Neuron (in vitro differentiated cells): ENCODE data around the gene EGLN1.
A peak's percentile ranks its signal among the peaks of the same experiment; 100 is the strongest.
"Not testable (repeated sequence)": the region's sequence is repeated elsewhere in the genome, so short reads cannot be mapped to it uniquely, and the experiment has no call there.

Experiments
- H2AFZ ChIP-seq: one replicate; pipeline ENCODE4 v1.6.1; 2013; ENCODE audit warnings: low read depth, mild to moderate bottlenecking, inconsistent platforms, low read length, moderate library complexity
- H3K27me3 ChIP-seq: one replicate; pipeline ENCODE4 v1.6.1; 2013; ENCODE audit warnings: low read length; ENCODE audit not compliant: insufficient read depth
- H3K36me3 ChIP-seq: one replicate; pipeline ENCODE4 v1.6.1; 2013; ENCODE audit warnings: low read length; ENCODE audit not compliant: insufficient read depth
- H3K4me1 ChIP-seq: one replicate; pipeline ENCODE4 v1.6.1; 2013; ENCODE audit warnings: low read length; ENCODE audit not compliant: insufficient read depth
- H3K4me3 ChIP-seq: 2 replicates; pipeline ENCODE4 v1.5.1; 2013; ENCODE audit warnings: mild to moderate bottlenecking, low read length, moderate library complexity
- H3K9me3 ChIP-seq: one replicate; pipeline ENCODE4 v1.6.1; 2013; ENCODE audit warnings: low read length

EGLN1 gene

DNA sequence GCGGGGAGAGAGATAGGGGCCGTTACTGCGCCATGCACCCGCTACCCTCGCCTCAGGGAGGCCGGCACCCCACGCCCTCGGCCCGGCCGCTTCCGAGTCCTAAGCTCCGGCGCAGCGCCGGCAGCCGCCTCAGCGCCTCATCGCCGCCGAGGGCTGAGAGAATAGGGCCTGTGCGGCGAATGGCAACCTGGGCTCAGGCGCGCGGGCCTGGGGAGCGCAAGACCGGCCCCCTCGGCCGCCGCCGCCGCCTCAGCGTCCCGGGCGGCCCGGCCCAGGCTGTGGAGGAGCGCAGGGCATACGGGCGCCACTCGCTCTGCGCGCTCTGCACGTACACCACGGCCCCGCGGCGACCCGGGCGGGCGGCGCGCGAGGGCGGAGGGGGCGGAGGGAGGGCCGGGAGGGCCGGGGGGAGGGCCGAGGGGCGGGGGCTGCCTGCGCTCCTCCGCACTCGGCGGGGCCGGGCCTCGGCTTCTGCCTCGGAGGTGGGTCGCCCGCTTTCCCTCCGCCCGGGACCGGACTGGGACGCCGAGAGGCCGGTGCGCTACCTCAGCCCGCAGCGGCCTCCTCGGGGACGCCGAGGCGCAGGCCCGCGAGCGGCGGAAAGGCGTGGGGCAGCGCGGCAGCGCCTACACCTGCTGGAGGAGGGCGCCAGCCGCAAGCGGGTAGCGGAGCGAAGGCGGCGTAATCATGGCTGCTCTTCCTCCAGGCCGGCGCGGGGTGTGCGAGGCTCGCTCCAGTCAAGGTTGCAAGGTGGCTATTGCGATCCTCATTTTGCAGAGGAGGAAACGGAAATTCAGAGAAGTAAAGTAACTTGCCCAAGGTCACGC lies at the start of gene EGLN1:
TSS of gene EGLN1 (minus strand) at position 317 of the 827 bp plus-strand sequence. CDS start 399 bp downstream, outside the sequence.
- H3K27me3 ChIP-seq, result no peaks in the 10 kb centered on the region
- H3K4me3 ChIP-seq, result peak within 1 kb of the TSS; percentile 60
- peak within 1 kb of the TSS; percentile 55 for H2AFZ ChIP-seq
- no peaks in the 10 kb centered on the region for H3K36me3 ChIP-seq
- H3K9me3 ChIP-seq, result no peaks in the 10 kb centered on the region
- peaks cover 27% of the 10 kb centered on the region for H3K4me1 ChIP-seq

- not testable (repeated sequence) for H3K4me3 ChIP-seq, H3K4me1 ChIP-seq, H3K27me3 ChIP-seq, H3K36me3 ChIP-seq, H3K9me3 ChIP-seq, H2AFZ ChIP-seq
Measured at GRCh38 chr1:231471500-231471899, 49.4 kb upstream of the EGLN1 start.

- H3K4me1 ChIP-seq, H3K4me3 ChIP-seq, H2AFZ ChIP-seq, H3K27me3 ChIP-seq, H3K9me3 ChIP-seq, H3K36me3 ChIP-seq: not testable (repeated sequence)
Measured at GRCh38 chr1:231471027-231471426, 48.9 kb upstream of the EGLN1 start.

DNA sequence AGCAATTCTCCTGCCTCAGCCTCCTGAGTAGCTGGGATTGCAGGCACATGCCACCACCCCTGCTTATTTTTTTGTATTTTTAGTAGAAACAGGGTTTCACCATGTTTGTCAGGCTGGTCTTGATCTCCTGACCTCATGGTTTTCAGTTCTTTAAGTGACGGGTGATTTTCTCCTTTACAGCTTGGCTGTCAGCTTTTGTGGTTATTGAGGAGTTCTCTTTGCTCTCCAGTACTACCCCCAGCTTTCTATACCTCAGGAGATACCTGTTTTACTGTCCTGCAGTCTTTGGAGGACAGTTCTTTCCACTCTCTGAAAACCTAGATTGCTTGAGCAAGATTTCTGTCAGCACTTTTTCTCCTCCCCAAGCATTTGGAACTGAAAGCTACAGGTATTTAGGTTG lies 45.9 kb upstream of the EGLN1 start:
- no peak overlapping the region for H3K4me3 ChIP-seq
- H3K27me3 ChIP-seq, result no peaks in the 10 kb centered on the region
- no peaks in the 10 kb centered on the region for H3K4me1 ChIP-seq
- H3K36me3 ChIP-seq, result no peaks in the 10 kb centered on the region
- no peaks in the 10 kb centered on the region for H3K9me3 ChIP-seq
- no peak overlapping the region for H2AFZ ChIP-seq

DNA sequence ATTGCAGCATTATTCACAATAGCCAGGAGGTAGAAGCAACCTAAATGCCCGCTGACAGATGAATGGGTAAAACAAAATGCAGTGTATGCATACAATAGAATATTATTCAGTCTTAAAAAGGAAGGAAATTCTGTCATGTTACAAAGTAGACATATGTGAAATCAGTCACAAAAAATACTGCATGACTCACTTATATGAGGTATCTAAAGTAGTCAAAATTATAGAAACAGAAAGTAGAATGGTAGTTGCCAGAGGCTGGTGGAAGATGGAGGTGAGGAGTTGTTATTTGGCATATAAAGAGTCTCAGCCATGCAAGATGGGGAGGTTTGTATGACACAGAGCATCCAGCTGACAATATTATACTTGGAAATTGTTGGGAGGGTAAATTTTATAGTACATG lies 43.0 kb upstream of the EGLN1 start:
- Histone ChIP-seq H3K9me3 (no peaks in the 10 kb centered on the region), H2AFZ (no peak overlapping the region), H3K4me1 (no peaks in the 10 kb centered on the region), H3K36me3 (no peaks in the 10 kb centered on the region), H3K4me3 (no peak overlapping the region), H3K27me3 (no peaks in the 10 kb centered on the region)

DNA sequence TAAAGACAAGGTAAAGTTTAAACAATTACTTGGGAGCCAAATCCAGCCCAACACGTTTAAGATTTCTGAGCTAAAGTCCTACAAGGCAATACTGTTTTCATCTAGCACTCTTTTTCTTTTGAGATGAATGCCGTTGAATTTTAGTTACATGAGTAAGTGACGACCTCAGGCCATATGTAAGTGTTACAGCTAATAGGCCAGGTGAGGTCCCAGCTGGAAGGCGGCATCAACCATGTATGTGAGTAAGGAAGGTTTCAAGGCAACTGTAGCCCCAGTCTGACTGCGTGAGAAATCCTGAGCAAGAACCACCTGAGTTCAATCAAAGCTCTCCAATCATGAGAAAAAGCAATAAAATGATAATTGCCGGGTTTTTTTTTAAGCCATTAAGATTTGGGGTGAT lies 41.5 kb upstream of the EGLN1 start:
- Histone ChIP-seq H3K4me1 (no peaks in the 10 kb centered on the region), H3K36me3 (no peaks in the 10 kb centered on the region), H2AFZ (no peak overlapping the region), H3K27me3 (no peaks in the 10 kb centered on the region), H3K4me3 (no peak overlapping the region), H3K9me3 (no peaks in the 10 kb centered on the region)

DNA sequence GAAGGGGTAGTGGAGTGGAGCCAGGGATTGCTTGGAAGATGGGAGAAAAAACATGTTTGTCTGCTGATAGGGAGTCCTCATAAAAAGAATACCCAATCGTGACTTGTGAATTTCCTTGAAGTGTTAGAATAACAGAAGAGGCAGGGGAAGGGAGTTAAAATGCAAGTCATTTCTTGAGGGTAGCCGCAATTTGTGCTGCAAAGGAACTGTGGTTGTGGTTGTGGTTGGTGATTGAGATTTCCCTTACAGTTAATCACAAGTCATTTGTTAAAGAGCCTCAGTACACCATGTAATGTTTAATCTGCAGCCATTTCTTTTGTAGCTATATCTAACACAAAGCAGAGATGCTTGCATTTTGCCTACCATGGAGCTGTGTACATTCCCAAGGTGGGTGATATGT lies 38.5 kb upstream of the EGLN1 start:
- Histone ChIP-seq H3K9me3 (no peaks in the 10 kb centered on the region), H2AFZ (no peak overlapping the region), H3K27me3 (no peaks in the 10 kb centered on the region), H3K36me3 (no peaks in the 10 kb centered on the region), H3K4me3 (no peak overlapping the region), H3K4me1 (no peaks in the 10 kb centered on the region)

GRCh38 chr1:231459438-231459837 lies 37.4 kb upstream of the EGLN1 start:
- H3K9me3 ChIP-seq, H2AFZ ChIP-seq, H3K36me3 ChIP-seq, H3K4me1 ChIP-seq, H3K4me3 ChIP-seq, H3K27me3 ChIP-seq: not testable (repeated sequence)

GRCh38 chr1:231457956-231458355 lies 35.9 kb upstream of the EGLN1 start:
- H2AFZ ChIP-seq, H3K4me1 ChIP-seq, H3K9me3 ChIP-seq, H3K27me3 ChIP-seq, H3K4me3 ChIP-seq, H3K36me3 ChIP-seq: not testable (repeated sequence)

DNA sequence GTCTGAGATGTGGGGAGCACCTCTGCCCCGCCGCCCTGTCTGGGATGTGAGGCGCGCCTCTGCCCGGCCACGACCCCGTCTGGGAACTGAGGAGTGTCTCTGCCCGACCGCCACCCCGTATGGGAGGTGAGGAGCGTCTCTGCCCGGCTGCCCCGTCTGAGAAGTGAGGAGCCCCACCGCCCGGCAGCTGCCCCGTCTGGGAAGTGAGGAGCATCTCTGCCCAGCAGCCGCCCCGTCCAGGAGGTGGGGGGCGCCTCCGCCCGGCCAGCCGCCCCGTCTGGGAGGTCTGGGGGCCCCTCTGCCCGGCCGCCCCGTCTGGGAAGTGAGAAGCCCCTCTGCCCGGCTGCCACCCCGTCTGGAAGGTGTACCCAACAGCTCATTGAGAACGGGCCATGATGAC lies 32.0 kb upstream of the EGLN1 start:
- H3K27me3 ChIP-seq, H3K9me3 ChIP-seq, H3K36me3 ChIP-seq, H2AFZ ChIP-seq, H3K4me1 ChIP-seq, H3K4me3 ChIP-seq: not testable (repeated sequence)

DNA sequence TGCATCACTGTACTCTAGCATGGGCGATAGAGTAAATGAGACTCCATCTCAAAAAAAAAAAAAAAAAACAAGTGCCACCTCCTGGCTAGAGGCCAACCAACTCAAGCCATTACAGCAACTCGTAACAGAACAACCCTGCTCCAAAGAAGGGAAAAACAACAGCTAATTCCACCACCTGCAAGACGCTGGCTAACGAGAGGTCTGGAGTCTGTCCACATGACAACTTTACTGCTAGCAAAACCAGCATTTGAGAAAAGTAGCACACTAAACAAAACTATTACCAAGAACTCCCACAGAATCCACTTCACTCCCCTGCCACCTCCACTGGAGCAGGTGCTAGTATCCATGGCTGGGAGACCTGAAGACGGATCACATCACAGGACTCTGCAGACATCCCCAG lies 24.1 kb upstream of the EGLN1 start:
- no peaks in the 10 kb centered on the region for H3K27me3 ChIP-seq
- no peaks in the 10 kb centered on the region for H3K4me1 ChIP-seq
- H2AFZ ChIP-seq, result no peak overlapping the region
- no peaks in the 10 kb centered on the region for H3K9me3 ChIP-seq
- no peak overlapping the region for H3K4me3 ChIP-seq
- H3K36me3 ChIP-seq, result no peaks in the 10 kb centered on the region

DNA sequence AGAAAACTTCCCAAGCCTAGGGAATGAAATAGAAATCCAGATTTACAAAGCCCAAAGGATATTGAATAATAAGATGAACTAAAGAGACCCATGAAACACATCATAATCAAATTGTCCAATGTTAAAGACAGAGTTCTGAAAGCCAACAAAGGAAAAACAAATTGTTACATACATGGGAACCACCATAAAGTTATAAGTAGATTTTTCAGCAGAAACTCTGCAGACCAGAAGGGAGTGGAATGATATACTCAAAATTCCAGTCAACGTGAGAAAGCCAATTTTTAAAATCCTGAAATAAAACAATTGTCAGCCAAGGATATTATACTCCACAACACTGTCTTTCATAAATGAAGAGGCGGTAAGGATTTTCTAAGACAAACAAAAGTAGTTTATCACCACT lies 22.0 kb upstream of the EGLN1 start:
- H3K36me3 ChIP-seq, result no peaks in the 10 kb centered on the region
- H3K4me1 ChIP-seq, result no peaks in the 10 kb centered on the region
- no peak overlapping the region for H3K4me3 ChIP-seq
- H2AFZ ChIP-seq, result no peak overlapping the region
- no peaks in the 10 kb centered on the region for H3K27me3 ChIP-seq
- no peaks in the 10 kb centered on the region for H3K9me3 ChIP-seq

- Histone ChIP-seq H3K27me3 (no peaks in the 10 kb centered on the region), H3K9me3 (no peaks in the 10 kb centered on the region)
Measured at GRCh38 chr1:231443363-231443762, 21.3 kb upstream of the EGLN1 start.

GRCh38 chr1:231442735-231443134 lies 20.6 kb upstream of the EGLN1 start:
- H2AFZ ChIP-seq, result no peak overlapping the region
- no peaks in the 10 kb centered on the region for H3K4me1 ChIP-seq
- H3K4me3 ChIP-seq, result no peak overlapping the region
- H3K36me3 ChIP-seq, result no peaks in the 10 kb centered on the region
- no peaks in the 10 kb centered on the region for H3K27me3 ChIP-seq
- no peaks in the 10 kb centered on the region for H3K9me3 ChIP-seq

More at GRCh38 chr1:231443363-231443762, 21.3 kb upstream of the EGLN1 start:
- Histone ChIP-seq H3K4me1 (no peaks in the 10 kb centered on the region), H3K36me3 (no peaks in the 10 kb centered on the region), H2AFZ (no peak overlapping the region), H3K4me3 (no peak overlapping the region)
